ENCODE results near the gene CENPV.

CENPV gene

DNA sequence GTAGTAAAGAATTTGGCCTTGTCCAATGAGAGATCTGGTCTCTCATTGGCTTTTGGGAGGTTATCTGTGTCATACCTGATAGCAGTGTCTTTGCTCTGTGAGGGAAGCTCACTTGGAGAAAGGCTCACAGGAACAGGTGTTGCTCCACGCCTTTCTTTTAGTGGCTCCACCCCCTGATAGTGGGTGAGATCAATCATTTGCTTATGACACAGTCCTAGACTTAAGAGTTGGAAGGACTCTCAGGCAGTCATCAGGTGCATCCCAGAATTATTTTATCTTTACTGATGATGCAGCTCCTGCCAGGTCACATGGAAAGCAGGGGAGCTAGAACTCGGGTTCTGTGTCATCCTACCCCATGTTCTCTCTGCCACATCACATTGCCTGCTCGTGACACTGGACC lies 59.3 kb downstream of the CENPV start:
- TF ChIP-seq, protein P1, sequence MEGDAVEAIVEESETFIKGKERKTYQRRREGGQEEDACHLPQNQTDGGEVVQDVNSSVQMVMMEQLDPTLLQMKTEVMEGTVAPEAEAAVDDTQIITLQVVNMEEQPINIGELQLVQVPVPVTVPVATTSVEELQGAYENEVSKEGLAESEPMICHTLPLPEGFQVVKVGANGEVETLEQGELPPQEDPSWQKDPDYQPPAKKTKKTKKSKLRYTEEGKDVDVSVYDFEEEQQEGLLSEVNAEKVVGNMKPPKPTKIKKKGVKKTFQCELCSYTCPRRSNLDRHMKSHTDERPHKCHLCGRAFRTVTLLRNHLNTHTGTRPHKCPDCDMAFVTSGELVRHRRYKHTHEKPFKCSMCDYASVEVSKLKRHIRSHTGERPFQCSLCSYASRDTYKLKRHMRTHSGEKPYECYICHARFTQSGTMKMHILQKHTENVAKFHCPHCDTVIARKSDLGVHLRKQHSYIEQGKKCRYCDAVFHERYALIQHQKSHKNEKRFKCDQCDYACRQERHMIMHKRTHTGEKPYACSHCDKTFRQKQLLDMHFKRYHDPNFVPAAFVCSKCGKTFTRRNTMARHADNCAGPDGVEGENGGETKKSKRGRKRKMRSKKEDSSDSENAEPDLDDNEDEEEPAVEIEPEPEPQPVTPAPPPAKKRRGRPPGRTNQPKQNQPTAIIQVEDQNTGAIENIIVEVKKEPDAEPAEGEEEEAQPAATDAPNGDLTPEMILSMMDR (IDR thresholded peaks at IDR 0.05; ENCODE audit: control extremely low read depth, extremely low read depth, low read depth, missing control alignments) = no peak
- ChIA-PET CTCF (interaction anchor here (1.0 to 1.7 kb wide), 4 partner anchors 10 to 228 kb away, joined by 3 to 5 read pairs (median 4); partner anchors contain the start of gene CENPV), POLR2A (no interaction called here)
- peak; percentile 9 for DNase-seq (ENCODE audit: extremely low spot score)

Measured in GM10248 (cell line).